PC-9 (cell line): Measurements from ENCODE around the gene FTO. TPM values are rescaled to one million over a fixed set of nuclear protein-coding genes. Genes with fewer than 3 reads are reported as not detected.

Source experiments
- BruUV-seq: library from RNA; stranded (reverse); fragments of 400-500 nt; replicated peaks from 2 replicates; lab custom pipeline; 2021; lab: Mats Ljungman, UMichigan
- CTCF ChIA-PET: fragments of 300-600 bp; sonication (Branson Sonifier 250); formaldehyde crosslinking; loops from one replicate; lab custom pipeline; 2022; ENCODE audit warnings: antibody characterized with exemption; lab: Charles Lee
- POLR2A ChIA-PET: fragments of 300-600 bp; sonication (Branson Sonifier 250); formaldehyde crosslinking; loops from one replicate; lab custom pipeline; 2022; ENCODE audit warnings: antibody characterized with exemption; ENCODE audit not compliant: unreplicated experiment; lab: Charles Lee
- DNase-seq, 2 experiments: peaks; one replicate each; pipeline versions ENCODE4 v3.0.0 to v3.0.0-alpha.2; 2015 to 2022; ENCODE audit warnings: mixed read lengths in 1 of 2
- H2AFZ ChIP-seq: fragments of 200-600 bp; sonication (generic); 2 replicates; pipeline ENCODE4 v1.8.1; 2017; ENCODE audit warnings: antibody characterized with exemption
- H3F3A ChIP-seq: fragments of 200-600 bp; sonication (generic); 2 replicates; pipeline ENCODE4 v1.8.1; 2017; ENCODE audit warnings: antibody characterized with exemption, mild to moderate bottlenecking, low read depth; ENCODE audit not compliant: insufficient read depth
- H3K27ac ChIP-seq: fragments of 200-600 bp; sonication (generic); 2 replicates; pipeline ENCODE4 v1.6.1; 2016; ENCODE audit warnings: mixed run types
- H3K27me3 ChIP-seq: fragments of 200-600 bp; sonication (generic); 2 replicates; pipeline ENCODE4 v1.6.1; 2016; ENCODE audit warnings: low read depth, mixed run types; ENCODE audit not compliant: insufficient read depth
- H3K36me3 ChIP-seq: fragments of 200-600 bp; sonication (generic); 2 replicates; pipeline ENCODE4 v1.6.1; 2016; ENCODE audit warnings: low read depth, mixed run types
- H3K4me1 ChIP-seq: fragments of 200-600 bp; sonication (generic); replicated peaks from 2 replicates; pipeline ENCODE4 v1.6.1; 2016; ENCODE audit warnings: mixed run types; ENCODE audit not compliant: insufficient read depth
- H3K4me2 ChIP-seq: fragments of 200-600 bp; sonication (generic); 2 replicates; pipeline ENCODE4 v1.6.1; 2017; ENCODE audit warnings: mixed run types
- H3K4me3 ChIP-seq: fragments of 200-600 bp; sonication (generic); 2 replicates; pipeline ENCODE4 v1.6.1; 2016; ENCODE audit warnings: mixed run types
- H3K79me2 ChIP-seq: fragments of 200-600 bp; sonication (generic); 2 replicates; pipeline ENCODE4 v1.6.1; 2017; ENCODE audit warnings: low read depth, mixed run types
- H3K9me2 ChIP-seq: fragments of 200-600 bp; sonication (generic); 2 replicates; pipeline ENCODE4 v1.8.1; 2017; ENCODE audit warnings: mild to moderate bottlenecking; ENCODE audit not compliant: insufficient read depth
- H3K9me3 ChIP-seq: fragments of 200-600 bp; sonication (generic); 2 replicates; pipeline ENCODE4 v1.8.1; 2016; ENCODE audit warnings: low read depth; ENCODE audit not compliant: insufficient read depth
- H4K20me1 ChIP-seq: fragments of 200-600 bp; sonication (generic); 2 replicates; pipeline ENCODE4 v1.8.1; 2017; ENCODE audit not compliant: insufficient read depth
- EZH2 ChIP-seq: fragments of 200-600 bp; sonication (generic); IDR thresholded peaks from 2 replicates; pipeline ENCODE4 v1.8.0; 2017; ENCODE audit warnings: antibody characterized with exemption, low read depth
- intact Hi-C: fragments of 100-400 bp; cut with micrococcal nuclease; formaldehyde crosslinking; loops from one replicate; pipeline ENCODE4 v1.10.0; 2022; ENCODE audit not compliant: unreplicated experiment
- total RNA-seq: library from RNA; stranded (reverse); gene quantifications from 2 replicates; pipeline ENCODE4 v1.2.3, GENCODE V29; 2021
- TF ChIP-seq, protein P1 (sequence below): fragments of 200-600 bp; sonication (generic); conservative IDR thresholded peaks from 2 replicates; pipeline ENCODE4 v1.6.1; 2017; ENCODE audit warnings: mixed run types, antibody characterized with exemption, mild to moderate bottlenecking, moderate library complexity

The FTO gene
- total RNA-seq, 1 experiment from 2014 or later: 58.1 TPM

DNA sequence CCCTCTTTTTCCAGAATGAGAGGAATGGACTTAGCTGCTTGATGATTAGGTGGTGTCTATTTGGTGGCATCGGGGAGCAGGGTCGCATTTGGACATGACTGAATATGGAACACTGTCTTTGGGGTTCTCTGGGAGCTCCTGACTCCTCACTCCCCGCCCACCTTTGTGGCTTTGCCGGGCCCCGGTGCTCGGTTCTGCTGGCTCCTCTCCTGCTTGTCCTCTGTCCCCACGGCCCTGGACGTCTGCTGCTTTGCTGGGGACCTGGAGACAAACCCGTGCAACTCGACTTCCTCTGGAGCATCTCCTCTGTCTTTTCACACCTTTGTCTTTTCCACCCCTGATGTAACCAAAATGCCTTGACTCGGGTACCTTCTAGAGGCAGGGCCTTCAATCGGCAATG lies 446.9 kb downstream of the FTO start:
- Histone ChIP-seq H3K27me3 (no peaks in the 10 kb centered on the region), H3F3A (no peaks in the 10 kb centered on the region), H3K9me3 (no peaks in the 10 kb centered on the region), H3K4me1 (no peaks in the 10 kb centered on the region), H3K4me3 (no peak overlapping the region), H2AFZ (no peak overlapping the region), H3K79me2 (no peaks in the 10 kb centered on the region), H3K36me3 (no peaks in the 10 kb centered on the region), H4K20me1 (no peaks in the 10 kb centered on the region), H3K9me2 (no peaks in the 10 kb centered on the region), H3K27ac (no peak overlapping the region), H3K4me2 (no peak overlapping the region)
- intact Hi-C loops: no loop called here
- no TSS peak for BruUV-seq
- TF ChIP-seq, protein P1, sequence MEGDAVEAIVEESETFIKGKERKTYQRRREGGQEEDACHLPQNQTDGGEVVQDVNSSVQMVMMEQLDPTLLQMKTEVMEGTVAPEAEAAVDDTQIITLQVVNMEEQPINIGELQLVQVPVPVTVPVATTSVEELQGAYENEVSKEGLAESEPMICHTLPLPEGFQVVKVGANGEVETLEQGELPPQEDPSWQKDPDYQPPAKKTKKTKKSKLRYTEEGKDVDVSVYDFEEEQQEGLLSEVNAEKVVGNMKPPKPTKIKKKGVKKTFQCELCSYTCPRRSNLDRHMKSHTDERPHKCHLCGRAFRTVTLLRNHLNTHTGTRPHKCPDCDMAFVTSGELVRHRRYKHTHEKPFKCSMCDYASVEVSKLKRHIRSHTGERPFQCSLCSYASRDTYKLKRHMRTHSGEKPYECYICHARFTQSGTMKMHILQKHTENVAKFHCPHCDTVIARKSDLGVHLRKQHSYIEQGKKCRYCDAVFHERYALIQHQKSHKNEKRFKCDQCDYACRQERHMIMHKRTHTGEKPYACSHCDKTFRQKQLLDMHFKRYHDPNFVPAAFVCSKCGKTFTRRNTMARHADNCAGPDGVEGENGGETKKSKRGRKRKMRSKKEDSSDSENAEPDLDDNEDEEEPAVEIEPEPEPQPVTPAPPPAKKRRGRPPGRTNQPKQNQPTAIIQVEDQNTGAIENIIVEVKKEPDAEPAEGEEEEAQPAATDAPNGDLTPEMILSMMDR: no peak
- no peak for TF ChIP-seq EZH2
- CTCF ChIA-PET: no interaction called here
- POLR2A ChIA-PET: interaction anchor here (0.6 kb wide), 1 partner anchor 345 kb away, joined by 3 read pairs; no protein-coding TSS in a partner anchor
- no peak for DNase-seq

DNA sequence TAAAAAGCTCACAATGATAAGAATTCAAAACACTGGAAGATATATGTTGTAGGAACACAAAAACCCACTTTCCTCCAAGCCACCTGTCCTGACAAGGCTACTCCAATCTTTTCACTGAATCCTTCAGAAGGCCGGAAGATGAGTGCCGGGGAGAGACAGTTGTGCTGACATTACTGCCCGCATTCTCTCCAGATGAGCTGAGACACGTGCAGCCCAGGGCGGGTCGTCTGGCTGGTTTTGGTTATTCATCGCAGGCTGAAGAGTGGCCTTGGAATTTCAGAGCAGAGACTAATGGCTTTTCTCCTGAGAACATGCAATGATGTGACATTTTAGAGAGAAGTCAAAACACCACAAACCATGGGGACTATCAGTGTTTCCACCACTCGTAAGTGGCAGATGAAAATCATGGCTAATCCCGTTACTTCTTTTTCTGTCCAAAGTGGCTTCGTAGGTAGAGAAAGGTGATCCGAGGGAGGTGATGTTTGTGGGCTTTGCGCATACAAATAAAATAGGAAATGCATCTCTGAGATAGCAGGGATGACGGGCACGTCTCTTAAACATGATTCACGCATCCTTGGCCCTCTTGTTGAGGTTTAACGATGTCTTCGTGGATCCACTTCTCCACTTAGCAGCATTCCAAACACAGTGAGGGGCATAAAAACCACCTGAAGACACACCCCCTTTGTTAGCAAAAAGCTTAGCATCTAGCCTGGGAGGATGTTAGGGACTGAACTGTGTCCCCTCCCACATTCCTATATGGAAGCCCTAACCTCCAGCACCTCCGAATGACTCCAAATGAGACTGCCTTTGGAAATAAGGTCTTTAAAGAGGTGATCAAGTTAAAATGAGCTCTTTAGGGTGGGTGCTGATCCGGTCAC lies 448.6 kb downstream of the FTO start:
- Histone ChIP-seq H3K27ac (no peak overlapping the region), H3K4me3 (no peak overlapping the region), H3K9me3 (no peaks in the 10 kb centered on the region), H4K20me1 (no peaks in the 10 kb centered on the region), H3K4me2 (no peak overlapping the region), H2AFZ (no peak overlapping the region), H3F3A (no peaks in the 10 kb centered on the region), H3K36me3 (no peaks in the 10 kb centered on the region), H3K79me2 (no peaks in the 10 kb centered on the region), H3K9me2 (no peaks in the 10 kb centered on the region), H3K27me3 (no peaks in the 10 kb centered on the region), H3K4me1 (no peaks in the 10 kb centered on the region)
- BruUV-seq: no TSS peak
- no peak for TF ChIP-seq EZH2
- TF ChIP-seq, protein P1: no peak
- no peak for DNase-seq
- CTCF ChIA-PET: no interaction called here
- POLR2A ChIA-PET: interaction anchor here (0.7 kb wide), 2 partner anchors 28 to 581 kb away, joined by 9 to 13 read pairs; no protein-coding TSS in a partner anchor
- intact Hi-C loops: no loop called here

DNA sequence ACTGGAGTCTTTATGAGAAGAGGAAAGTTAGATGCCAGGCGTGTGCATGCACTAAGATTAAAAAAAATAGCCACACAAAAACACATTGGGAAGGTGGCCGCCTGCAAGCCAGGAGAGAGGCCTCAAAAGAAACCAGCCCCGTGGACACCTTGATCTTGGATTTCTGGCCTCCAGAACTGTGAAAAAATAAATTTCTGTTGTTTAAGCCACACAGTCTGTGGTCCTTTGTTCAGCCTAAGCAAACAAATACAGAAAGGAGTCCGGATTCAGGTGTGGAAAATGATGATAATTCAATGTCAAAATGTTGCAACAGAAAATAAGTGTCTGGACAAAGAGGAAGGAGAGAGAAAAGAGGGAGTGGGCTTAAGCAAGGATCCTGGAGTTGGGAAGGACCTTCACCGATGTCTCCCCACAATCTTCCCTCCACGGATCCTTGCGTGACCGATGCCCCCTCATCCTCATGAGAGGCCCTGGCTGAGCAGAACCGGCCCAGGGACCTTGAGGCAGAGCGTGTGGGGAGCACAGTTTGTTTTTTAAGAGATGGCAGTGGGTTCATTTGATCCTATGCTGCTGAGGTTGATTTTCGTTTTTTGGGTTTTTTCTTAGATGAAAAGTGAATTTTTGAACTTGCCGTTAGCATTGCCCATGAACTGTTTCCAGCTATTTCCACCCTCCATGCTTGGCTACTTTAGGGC lies 449.4 kb downstream of the FTO start:
- Histone ChIP-seq H3K27ac (no peak overlapping the region), H2AFZ (no peak overlapping the region), H3K9me2 (no peaks in the 10 kb centered on the region), H3F3A (no peaks in the 10 kb centered on the region), H3K4me1 (no peaks in the 10 kb centered on the region), H4K20me1 (no peaks in the 10 kb centered on the region), H3K27me3 (no peaks in the 10 kb centered on the region), H3K9me3 (no peaks in the 10 kb centered on the region), H3K4me3 (no peak overlapping the region), H3K4me2 (no peak overlapping the region), H3K79me2 (no peaks in the 10 kb centered on the region), H3K36me3 (no peaks in the 10 kb centered on the region)
- ChIA-PET CTCF (no interaction called here), POLR2A (no interaction called here)
- DNase-seq: no peak
- intact Hi-C loops: no loop called here
- no TSS peak for BruUV-seq
- no peak for TF ChIP-seq EZH2
- TF ChIP-seq, protein P1: no peak
